GM23248 (cell line): ENCODE measurements around the gene TRAF1.

Experiments used
- EZH2 ChIP-seq: fragments of 200-600 bp; sonication (generic); IDR thresholded peaks from 2 replicates; pipeline ENCODE4 v1.6.1; 2018; ENCODE audit warnings: antibody characterized with exemption, mild to moderate bottlenecking; ENCODE audit not compliant: insufficient read depth, poor library complexity, severe bottlenecking
- EZH2phosphoT487 ChIP-seq: fragments of 200-600 bp; sonication (generic); IDR thresholded peaks from 2 replicates; pipeline ENCODE4 v1.6.1; 2018; ENCODE audit warnings: antibody characterized with exemption, moderate library complexity, mild to moderate bottlenecking, low read depth; ENCODE audit not compliant: insufficient read depth

DNA sequence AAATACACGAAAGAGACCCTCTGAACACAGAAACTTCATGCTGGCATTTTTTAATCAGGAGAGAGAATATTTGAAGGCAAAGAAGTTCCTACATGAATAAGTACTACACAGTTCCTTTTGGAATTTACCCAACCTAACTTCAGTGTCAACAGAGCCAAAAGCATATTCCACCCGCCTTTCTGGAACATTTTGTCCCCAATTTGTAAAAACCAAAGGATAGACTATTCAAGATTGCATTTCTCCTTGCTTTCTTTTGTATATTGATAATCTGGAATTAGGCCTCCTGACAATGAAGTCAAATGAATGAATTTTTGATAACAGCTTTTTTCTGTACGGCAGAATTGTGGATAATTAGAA, 39.4 kb upstream of the TRAF1 start:
- TF ChIP-seq EZH2 = no peak
- no peak for TF ChIP-seq EZH2phosphoT487
